G401.6 (cell line): ENCODE measurements around the gene WWOX.

Experiments
- FAIRE-seq: peaks from 2 replicates; lab custom pipeline; 2012; peaks lifted over from hg19 to GRCh38; lab: Jason Lieb, UNC

Gene WWOX

GRCh38 chr16:78962457-78962929 is 863.0 kb downstream of the WWOX start:
- no peak for FAIRE-seq

GRCh38 chr16:78967948-78968347 is 868.5 kb downstream of the WWOX start:
- FAIRE-seq = no peak

GRCh38 chr16:78969721-78970120 is 870.3 kb downstream of the WWOX start:
- no peak for FAIRE-seq

- FAIRE-seq = no peak
Observed at GRCh38 chr16:78970650-78971049, 871.2 kb downstream of the WWOX start.

GRCh38 chr16:78972006-78972405 is 872.6 kb downstream of the WWOX start:
- FAIRE-seq = no peak

- FAIRE-seq = no peak
Observed at GRCh38 chr16:78972986-78973385, 873.5 kb downstream of the WWOX start.

GRCh38 chr16:78976212-78976611 is 876.8 kb downstream of the WWOX start:
- no peak for FAIRE-seq

GRCh38 chr16:78980825-78981224 is 881.4 kb downstream of the WWOX start:
- FAIRE-seq = no peak

- FAIRE-seq = no peak
Observed at GRCh38 chr16:78982096-78982744, 882.8 kb downstream of the WWOX start.

- no peak for FAIRE-seq
Observed at GRCh38 chr16:78984324-78984723, 884.9 kb downstream of the WWOX start.

- no peak for FAIRE-seq
Observed at GRCh38 chr16:78984887-78985464, 885.5 kb downstream of the WWOX start.

- FAIRE-seq = no peak
Observed at GRCh38 chr16:78985716-78986605, 886.5 kb downstream of the WWOX start.

- no peak for FAIRE-seq
Observed at GRCh38 chr16:78987666-78988065, 888.2 kb downstream of the WWOX start.

- no peak for FAIRE-seq
Observed at GRCh38 chr16:78988361-78988969, 889.0 kb downstream of the WWOX start.

GRCh38 chr16:78990309-78990701 is 890.9 kb downstream of the WWOX start:
- no peak for FAIRE-seq

GRCh38 chr16:78992001-78992400 is 892.5 kb downstream of the WWOX start:
- no peak for FAIRE-seq

GRCh38 chr16:78993346-78993745 is 893.9 kb downstream of the WWOX start:
- no peak for FAIRE-seq

- no peak for FAIRE-seq
Observed at GRCh38 chr16:78994135-78994745, 894.8 kb downstream of the WWOX start.

GRCh38 chr16:78995441-78995840 is 896.0 kb downstream of the WWOX start:
- FAIRE-seq = no peak

- no peak for FAIRE-seq
Observed at GRCh38 chr16:78996790-78997189, 897.3 kb downstream of the WWOX start.

GRCh38 chr16:78998879-78999278 is 899.4 kb downstream of the WWOX start:
- FAIRE-seq = no peak
